ENCODE results near the gene YARS2.

DNA sequence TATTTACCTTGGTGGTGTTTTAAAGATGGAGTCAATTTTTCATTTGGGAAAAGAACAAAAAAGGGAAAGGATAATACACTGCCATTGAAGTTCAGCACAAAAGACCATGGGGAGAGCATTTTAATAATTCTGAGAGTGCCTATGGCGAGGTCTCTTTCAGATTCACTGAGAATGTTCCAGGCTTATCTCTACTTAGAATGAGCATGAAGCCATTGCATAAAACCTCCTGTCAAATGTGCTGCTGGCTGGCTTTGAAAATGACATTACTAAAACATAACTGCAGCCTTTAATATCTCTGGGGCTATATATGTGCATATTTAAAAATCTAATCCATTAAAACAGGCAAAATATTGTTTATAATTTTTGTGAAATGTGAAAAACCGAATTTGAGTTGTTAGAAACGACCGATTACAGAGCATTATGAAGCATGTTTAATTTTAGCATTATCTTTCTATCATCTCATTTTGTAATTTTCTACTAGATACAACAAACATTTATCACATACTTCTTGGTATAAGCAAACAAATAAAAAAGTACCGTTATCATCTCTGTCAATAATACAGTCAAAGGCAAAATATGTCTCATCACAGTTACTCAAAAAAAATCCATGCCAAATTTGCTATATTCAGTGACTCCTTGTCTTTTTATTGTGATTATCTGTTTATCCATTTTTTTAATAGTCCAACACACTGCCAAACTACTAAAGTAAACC is 45.7 kb upstream of the YARS2 start:
- TF ChIP-seq, protein P1, sequence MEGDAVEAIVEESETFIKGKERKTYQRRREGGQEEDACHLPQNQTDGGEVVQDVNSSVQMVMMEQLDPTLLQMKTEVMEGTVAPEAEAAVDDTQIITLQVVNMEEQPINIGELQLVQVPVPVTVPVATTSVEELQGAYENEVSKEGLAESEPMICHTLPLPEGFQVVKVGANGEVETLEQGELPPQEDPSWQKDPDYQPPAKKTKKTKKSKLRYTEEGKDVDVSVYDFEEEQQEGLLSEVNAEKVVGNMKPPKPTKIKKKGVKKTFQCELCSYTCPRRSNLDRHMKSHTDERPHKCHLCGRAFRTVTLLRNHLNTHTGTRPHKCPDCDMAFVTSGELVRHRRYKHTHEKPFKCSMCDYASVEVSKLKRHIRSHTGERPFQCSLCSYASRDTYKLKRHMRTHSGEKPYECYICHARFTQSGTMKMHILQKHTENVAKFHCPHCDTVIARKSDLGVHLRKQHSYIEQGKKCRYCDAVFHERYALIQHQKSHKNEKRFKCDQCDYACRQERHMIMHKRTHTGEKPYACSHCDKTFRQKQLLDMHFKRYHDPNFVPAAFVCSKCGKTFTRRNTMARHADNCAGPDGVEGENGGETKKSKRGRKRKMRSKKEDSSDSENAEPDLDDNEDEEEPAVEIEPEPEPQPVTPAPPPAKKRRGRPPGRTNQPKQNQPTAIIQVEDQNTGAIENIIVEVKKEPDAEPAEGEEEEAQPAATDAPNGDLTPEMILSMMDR (IDR thresholded peaks at IDR 0.05): no peak
- no peak for TF ChIP-seq ESRRA (IDR thresholded peaks at IDR 0.05; ENCODE audit: borderline replicate concordance, low read length)
- TF ChIP-seq SMC3 (IDR thresholded peaks at IDR 0.05): no peak
- no peak for TF ChIP-seq NFE2L2 (conservative IDR thresholded peaks at IDR 0.05; ENCODE audit: low read length)

Data from A549 (cell line).